HepG2 (cell line): ENCODE measurements around the gene GTF2I. TPM values are rescaled to one million over a fixed set of nuclear protein-coding genes. Genes with fewer than 3 reads are reported as not detected.

ENCODE experiments used
- BCL3 ChIP-seq: sonication (generic); formaldehyde crosslinking; IDR thresholded peaks from 2 replicates; pipeline ENCODE4 v1.5.1; 2020; ENCODE audit warnings: mild to moderate bottlenecking, missing genetic modification reagents, moderate library complexity
- BCLAF1 ChIP-seq: fragments of 450-650 bp; IDR thresholded peaks from 2 replicates; pipeline ENCODE4 v1.6.1; 2017; ENCODE audit warnings: mild to moderate bottlenecking
- CCAR2 ChIP-seq: fragments of 200-400 bp; formaldehyde crosslinking; optimal IDR thresholded peaks from 2 replicates; pipeline ENCODE3; 2018; ENCODE audit warnings: low read depth, mild to moderate bottlenecking, low read length, moderate library complexity
- DRAP1 ChIP-seq: IDR thresholded peaks from 2 replicates; pipeline ENCODE4 v1.6.1; 2016; ENCODE audit warnings: missing genetic modification reagents, missing compliant biosample characterization
- E2F5 ChIP-seq: sonication (generic); formaldehyde crosslinking; conservative IDR thresholded peaks from 2 replicates; pipeline ENCODE4 v1.4.0; 2020; ENCODE audit warnings: missing genetic modification reagents
- ELF4 ChIP-seq: sonication (generic); formaldehyde crosslinking; IDR thresholded peaks from 2 replicates; pipeline ENCODE4 v1.5.0; 2020; ENCODE audit warnings: missing genetic modification reagents, mild to moderate bottlenecking, moderate library complexity, borderline replicate concordance
- GATAD2A ChIP-seq: IDR thresholded peaks from 2 replicates; pipeline ENCODE4 v1.6.1; 2016
- GFI1 ChIP-seq: sonication (generic); formaldehyde crosslinking; IDR thresholded peaks from 2 replicates; pipeline ENCODE4 v1.5.0; 2020; ENCODE audit warnings: missing genetic modification reagents, mild to moderate bottlenecking, borderline replicate concordance
- JARID2 ChIP-seq: sonication (generic); formaldehyde crosslinking; IDR thresholded peaks from 2 replicates; pipeline ENCODE4 v1.8.1; 2023; ENCODE audit warnings: missing genetic modification reagents, inconsistent platforms; ENCODE audit not compliant: insufficient replicate concordance
- MYC ChIP-seq: sonication (generic); formaldehyde crosslinking; IDR thresholded peaks from 2 replicates; pipeline ENCODE4 v1.9.0; 2021; ENCODE audit warnings: missing genetic modification reagents, borderline replicate concordance
- SOX6 ChIP-seq, 2 experiments: fragments of 450-650 bp in 1 of 2; sonication (generic) in 1 of 2; formaldehyde crosslinking in 1 of 2; IDR thresholded peaks; 2 replicates each; pipeline versions ENCODE4 v1.4.0 to v1.6.1; 2017 to 2020; ENCODE audit warnings: antibody characterized with exemption in 1 of 2, mild to moderate bottlenecking in 1 of 2, missing genetic modification reagents in 1 of 2
- THAP11 ChIP-seq: IDR thresholded peaks from 2 replicates; pipeline ENCODE4 v1.6.1; 2016; ENCODE audit warnings: missing biosample characterization, missing genetic modification reagents
- ZNF124 ChIP-seq: sonication (generic); formaldehyde crosslinking; IDR thresholded peaks from 2 replicates; pipeline ENCODE4 v1.4.0; 2020; ENCODE audit warnings: missing genetic modification reagents
- ZNF331 ChIP-seq: sonication (generic); formaldehyde crosslinking; IDR thresholded peaks from 2 replicates; pipeline ENCODE4 v1.4.0; 2020; ENCODE audit warnings: missing genetic modification reagents
- ZNF496 ChIP-seq: sonication (generic); formaldehyde crosslinking; IDR thresholded peaks from 2 replicates; pipeline ENCODE4 v1.8.1; 2023; ENCODE audit warnings: mild to moderate bottlenecking, moderate library complexity, missing genetic modification reagents; ENCODE audit not compliant: insufficient replicate concordance
- ZNF546 ChIP-seq: sonication (generic); formaldehyde crosslinking; conservative IDR thresholded peaks from 2 replicates; pipeline ENCODE4 v1.8.1; 2023; ENCODE audit warnings: mild to moderate bottlenecking, missing genetic modification reagents
- ZNF674 ChIP-seq: sonication (generic); formaldehyde crosslinking; IDR thresholded peaks from 2 replicates; pipeline ENCODE4 v1.5.0; 2020; ENCODE audit warnings: low read depth, mild to moderate bottlenecking, missing genetic modification reagents
- ZNF770 ChIP-seq: sonication (generic); formaldehyde crosslinking; IDR thresholded peaks from 2 replicates; pipeline ENCODE4 v1.5.0; 2020; ENCODE audit warnings: mild to moderate bottlenecking, missing genetic modification reagents
- ZNF879 ChIP-seq: sonication (generic); formaldehyde crosslinking; IDR thresholded peaks from 2 replicates; pipeline ENCODE4 v1.8.1; 2023; ENCODE audit warnings: missing genetic modification reagents
- polyA plus RNA-seq, 8 experiments: library from polyadenylated mRNA; depleted of rRNA in 3 of 8; stranded (reverse) in 7 of 8; unstranded in 1 of 8; fragments of >200 nt; fragmentation: Illumina TruSeq in 4 of 8; extraction: Trizol in 4 of 8; gene quantifications; 2 replicates each; pipeline versions ENCODE4 v1.2.1 to v1.2.3, GENCODE V29; 2011 to 2016; ENCODE audit warnings: low read depth in 4 of 8, missing spikeins in 1 of 8, mixed read lengths in 1 of 8; ENCODE audit not compliant: insufficient read depth in 1 of 8
- total RNA-seq, 5 experiments: library from RNA; depleted of rRNA; stranded (reverse); fragments of >200 nt; fragmentation: Illumina TruSeq; extraction: Trizol; gene quantifications; 2 replicates each; pipeline ENCODE4 v1.2.3, GENCODE V29; 2016; ENCODE audit warnings: low read depth in 1 of 5

The GTF2I gene
- total and polyA plus RNA-seq, 2 of the 13 experiments (the other 11 are each of a cell fraction or from before 2014, with no cell fraction given): 74.6 to 125 TPM

- TF ChIP-seq BCL3 (CRISPR knock-in tag) (no peak), DRAP1 (CRISPR knock-in tag) (0 out of 2 replicates have a peak, but pooled peaks have one; percentile 14), THAP11 (peak; percentile 21; the same call in 1 of the 2 replicates), MYC (no peak), ZNF331 (CRISPR knock-in tag) (peak; percentile 19; the same call in 1 of the 2 replicates), JARID2 (CRISPR knock-in tag) (no peak), ZNF879 (CRISPR knock-in tag) (no peak), GFI1 (CRISPR knock-in tag) (no peak), ELF4 (no peak), E2F5 (CRISPR knock-in tag) (no peak), SOX6 (IDR thresholded peaks at IDR 0.05) (no peak), SOX6 (CRISPR knock-in tag; IDR thresholded peaks at IDR 0.05) (peak; percentile 51), ZNF124 (CRISPR knock-in tag) (no peak), ZNF496 (CRISPR knock-in tag) (no peak), CCAR2 (no peak), ZNF770 (CRISPR knock-in tag) (peak; percentile 93), BCLAF1 (no peak), ZNF546 (no peak), ZNF674 (no peak), GATAD2A (CRISPR knock-in tag) (peak; percentile 51)
Measured at GRCh38 chr7:74612015-74612829, 45.3 kb upstream of the GTF2I start (continued).
